B cell (primary cell): ENCODE data around the gene EFHB. TPM values are rescaled to one million over a fixed set of nuclear protein-coding genes. Genes with fewer than 3 reads are reported as not detected.

Experiments used
- ATAC-seq: fragments of 200-7000 bp; cut with Tn5 transposase; one replicate; pipeline ENCODE4 v1.10.0; 2021; ENCODE audit warnings: low read depth, mild to moderate bottlenecking, moderate number of reproducible peaks, moderate library complexity
- CTCF ChIA-PET: fragments of 350-600 bp; sonication (Branson Sonifier 250); formaldehyde crosslinking; loops from one replicate; lab custom pipeline; 2021; ENCODE audit warnings: antibody characterized with exemption, inconsistent platforms; lab: Charles Lee
- POLR2A ChIA-PET: fragments of 350-600 bp; sonication (Branson Sonifier 250); formaldehyde crosslinking; loops from one replicate; lab custom pipeline; 2021; ENCODE audit warnings: antibody characterized with exemption; lab: Charles Lee
- DNase-seq: peaks from one replicate; pipeline ENCODE4 v3.0.0; 2013
- H2AFZ ChIP-seq: 2 replicates; pipeline ENCODE4 v1.6.1; 2012; ENCODE audit warnings: mild to moderate bottlenecking, low read depth, low read length; ENCODE audit not compliant: insufficient read depth, poor library complexity, severe bottlenecking
- H3K27ac ChIP-seq, 2 donors: 1 replicate in 1 of 2; 2 replicates in 1 of 2; pipeline ENCODE4 v1.5.1; 2012 to 2013; ENCODE audit warnings: low read length in 2 of 2, mild to moderate bottlenecking in 2 of 2, moderate library complexity in 1 of 2
- H3K27me3 ChIP-seq, 4 experiments: fragments of 200-600 bp in 1 of 4; sonication (generic) in 1 of 4; replicated peaks in 1 of 4; 1 replicate in 2 of 4; 2 replicates in 2 of 4; pipeline versions ENCODE4 v1.6.1 to v1.7.0; 2013 to 2016; ENCODE audit warnings: low read length in 3 of 4, mild to moderate bottlenecking in 2 of 4, mixed read lengths in 1 of 4, moderate library complexity in 1 of 4; ENCODE audit not compliant: insufficient read depth in 4 of 4, control insufficient read depth in 3 of 4; ENCODE audit errors: control extremely low read depth in 1 of 4
- H3K36me3 ChIP-seq, 2 experiments: replicated peaks in 1 of 2; 1 replicate in 1 of 2; 2 replicates in 1 of 2; pipeline versions ENCODE4 v1.6.1 to v1.7.1; 2013; ENCODE audit warnings: low read length in 1 of 2; ENCODE audit not compliant: insufficient read depth in 2 of 2, control insufficient read depth in 1 of 2; ENCODE audit errors: control extremely low read depth in 1 of 2, extremely low read depth in 1 of 2
- H3K4me1 ChIP-seq, 2 donors: fragments of 200-600 bp in 1 of 2; sonication (generic) in 1 of 2; 1 replicate in 1 of 2; 2 replicates in 1 of 2; pipeline versions ENCODE4 v1.5.1 to v1.6.1; 2013 to 2017; ENCODE audit warnings: low read length in 2 of 2; ENCODE audit not compliant: control insufficient read depth in 2 of 2, insufficient read depth in 2 of 2
- H3K4me2 ChIP-seq: replicated peaks from 2 replicates; pipeline ENCODE3; 2012; ENCODE audit warnings: mild to moderate bottlenecking, low read depth, low read length; ENCODE audit not compliant: poor library complexity, severe bottlenecking
- H3K4me3 ChIP-seq, 5 experiments: fragments of 200-600 bp in 1 of 5; sonication (generic) in 1 of 5; 1 replicate in 3 of 5; 2 replicates in 2 of 5; pipeline versions ENCODE4 v1.5.1 to v1.7.0; 2011 to 2016; ENCODE audit warnings: low read length in 4 of 5, mild to moderate bottlenecking in 4 of 5, low read depth in 2 of 5, control low read depth in 1 of 5, moderate library complexity in 1 of 5; ENCODE audit not compliant: insufficient read depth in 1 of 5; ENCODE audit errors: control extremely low read depth in 1 of 5, extremely low read depth in 1 of 5
- H3K79me2 ChIP-seq: fragments of 200-600 bp; sonication (generic); one replicate; pipeline ENCODE4 v1.6.0; 2016; ENCODE audit warnings: low read length; ENCODE audit not compliant: control insufficient read depth, insufficient read depth
- H3K9ac ChIP-seq: fragments of 200-600 bp; sonication (generic); 2 replicates; pipeline ENCODE4 v1.6.1; 2017; ENCODE audit warnings: mild to moderate bottlenecking, low read length, moderate library complexity
- H3K9me3 ChIP-seq, 3 donors: one replicate each; pipeline versions ENCODE4 v1.6.1 to v1.7.1; 2013; ENCODE audit warnings: low read length in 2 of 3; ENCODE audit not compliant: control insufficient read depth in 2 of 3, insufficient read depth in 1 of 3; ENCODE audit errors: control extremely low read depth in 1 of 3
- H4K20me1 ChIP-seq: 2 replicates; pipeline ENCODE4 v1.6.0; 2012; ENCODE audit warnings: mild to moderate bottlenecking, low read length; ENCODE audit not compliant: insufficient read depth, control insufficient read depth, poor library complexity, severe bottlenecking
- H3K27ac Mint-ChIP-seq: one replicate; pipeline ENCODE4 v1.8.0; 2021; ENCODE audit warnings: mixed read lengths
- H3K27me3 Mint-ChIP-seq: one replicate; pipeline ENCODE4 v1.8.0; 2021; ENCODE audit warnings: mixed read lengths
- H3K4me1 Mint-ChIP-seq: one replicate; pipeline ENCODE4 v1.8.0; 2021; ENCODE audit warnings: mixed read lengths
- H3K4me3 Mint-ChIP-seq: one replicate; pipeline ENCODE4 v1.8.0; 2021; ENCODE audit warnings: mixed read lengths
- H3K9me3 Mint-ChIP-seq: one replicate; pipeline ENCODE4 v1.8.0; 2022; ENCODE audit warnings: mixed read lengths; ENCODE audit not compliant: insufficient read depth
- EZH2 ChIP-seq: IDR thresholded peaks from 2 replicates; pipeline ENCODE4 v1.6.1; 2012; ENCODE audit warnings: borderline replicate concordance, low read depth, mild to moderate bottlenecking, moderate library complexity, low read length; ENCODE audit not compliant: insufficient read depth, poor library complexity, severe bottlenecking
- WGBS: methylation state at CpG from one replicate; pipeline ENCODE4 v1.1.5; 2013; ENCODE audit warnings: missing lambda C conversion rate; ENCODE audit not compliant: insufficient coverage; 5-methylcytosine and 5-hydroxymethylcytosine counted together
- intact Hi-C: fragments of 100-400 bp; cut with micrococcal nuclease; formaldehyde crosslinking; loops from one replicate; pipeline ENCODE4 v1.10.0; 2022
- polyA plus RNA-seq: library from polyadenylated mRNA; depleted of rRNA; stranded (reverse); fragments of >200 nt; gene quantifications from 2 replicates; pipeline ENCODE4 v1.2.3, GENCODE V29; 2012
- total RNA-seq, 2 donors: library from RNA; stranded (reverse); fragments of 120-200 nt in 1 of 2; gene quantifications; 1 replicate in 1 of 2; 2 replicates in 1 of 2; pipeline versions ENCODE4 v1.2.3 to v1.2.4, GENCODE V29; 2013 to 2022
- TF ChIP-seq, protein P1 (sequence below): fragments of 200-600 bp; IDR thresholded peaks from one replicate; pipeline ENCODE4 v1.8.0; 2022; ENCODE audit warnings: antibody characterized with exemption, mild to moderate bottlenecking

The EFHB gene
- total and polyA plus RNA-seq, 2 donors (not counting 1 experiment from before 2014, with no cell fraction given) = 0.74 to 1.3 TPM

DNA sequence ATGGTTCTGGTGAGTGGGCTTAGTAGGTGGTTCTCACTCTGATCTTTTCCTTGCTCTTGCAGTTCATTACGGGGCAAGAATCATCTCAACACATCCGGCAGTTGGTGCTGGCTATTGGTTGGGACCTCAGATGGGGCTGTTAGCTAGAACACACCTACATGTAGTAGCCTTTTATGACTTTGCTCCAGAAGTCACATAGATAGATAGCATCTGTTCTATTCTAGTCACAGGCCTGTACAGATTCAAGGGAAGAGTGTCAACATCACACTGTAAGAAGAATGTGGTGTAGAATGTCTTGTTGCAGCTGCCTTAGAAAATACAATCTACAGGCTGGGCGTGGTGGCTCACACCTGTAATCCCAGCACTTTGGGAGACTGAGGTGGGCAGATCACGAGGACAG, 27.9 kb upstream of the EFHB start:
- H2AFZ ChIP-seq = no peak overlapping the region
- no peak overlapping the region for H3K27ac ChIP-seq
- intact Hi-C loops = no loop called here
- H3K79me2 ChIP-seq = peaks cover 91% of the 10 kb centered on the region
- no peak overlapping the region for H3K4me3 ChIP-seq
- CTCF ChIA-PET = no interaction called here
- H3K27me3 ChIP-seq = no peaks in the 10 kb centered on the region
- no peak overlapping the region for H3K4me2 ChIP-seq
- no peaks in the 10 kb centered on the region for H3K4me1 ChIP-seq
- POLR2A ChIA-PET = no interaction called here
- Mint-ChIP-seq H3K27ac (no peak overlapping the region), H3K9me3 (no peaks in the 10 kb centered on the region), H3K4me3 (no peak overlapping the region), H3K27me3 (no peaks in the 10 kb centered on the region), H3K4me1 (peaks cover 44% of the 10 kb centered on the region)
- WGBS = 100% methylated on average over 1 of the region's 4 CpGs
- H3K9ac ChIP-seq = no peak overlapping the region
- ATAC-seq (no peak), DNase-seq (no peak)
- TF ChIP-seq, protein P1, sequence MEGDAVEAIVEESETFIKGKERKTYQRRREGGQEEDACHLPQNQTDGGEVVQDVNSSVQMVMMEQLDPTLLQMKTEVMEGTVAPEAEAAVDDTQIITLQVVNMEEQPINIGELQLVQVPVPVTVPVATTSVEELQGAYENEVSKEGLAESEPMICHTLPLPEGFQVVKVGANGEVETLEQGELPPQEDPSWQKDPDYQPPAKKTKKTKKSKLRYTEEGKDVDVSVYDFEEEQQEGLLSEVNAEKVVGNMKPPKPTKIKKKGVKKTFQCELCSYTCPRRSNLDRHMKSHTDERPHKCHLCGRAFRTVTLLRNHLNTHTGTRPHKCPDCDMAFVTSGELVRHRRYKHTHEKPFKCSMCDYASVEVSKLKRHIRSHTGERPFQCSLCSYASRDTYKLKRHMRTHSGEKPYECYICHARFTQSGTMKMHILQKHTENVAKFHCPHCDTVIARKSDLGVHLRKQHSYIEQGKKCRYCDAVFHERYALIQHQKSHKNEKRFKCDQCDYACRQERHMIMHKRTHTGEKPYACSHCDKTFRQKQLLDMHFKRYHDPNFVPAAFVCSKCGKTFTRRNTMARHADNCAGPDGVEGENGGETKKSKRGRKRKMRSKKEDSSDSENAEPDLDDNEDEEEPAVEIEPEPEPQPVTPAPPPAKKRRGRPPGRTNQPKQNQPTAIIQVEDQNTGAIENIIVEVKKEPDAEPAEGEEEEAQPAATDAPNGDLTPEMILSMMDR = no peak
- TF ChIP-seq EZH2 = no peak
- peaks cover 0 to 4% (median 0%) of the 10 kb centered on the region in 3 donors for H3K9me3 ChIP-seq
- H3K36me3 ChIP-seq = peaks cover 4 to 15% of the 10 kb centered on the region in 2 experiments
- peaks cover 75% of the 10 kb centered on the region for H4K20me1 ChIP-seq

DNA sequence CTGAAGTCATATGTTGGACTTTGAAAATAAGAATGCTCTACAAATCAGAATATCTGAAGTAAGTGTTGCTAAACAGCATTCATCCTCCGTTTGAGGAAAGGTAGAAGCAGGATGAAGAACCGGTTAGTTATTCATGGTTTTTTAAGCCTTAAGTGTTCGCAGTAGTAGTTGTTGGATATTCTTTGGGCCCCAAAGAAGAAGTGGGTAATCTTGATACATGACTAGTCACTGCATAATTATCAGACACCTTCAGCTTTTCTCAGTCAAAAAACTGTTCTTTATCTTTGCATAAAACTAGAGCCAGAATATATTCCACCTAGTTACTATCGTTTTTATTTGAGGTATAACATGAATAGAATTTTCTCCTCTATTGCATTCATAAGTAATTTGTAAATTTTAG, 26.7 kb upstream of the EFHB start:
- Histone ChIP-seq H3K9ac (no peak overlapping the region), H3K27ac (no peak overlapping the region), H3K79me2 (peaks cover 91% of the 10 kb centered on the region), H4K20me1 (peaks cover 73% of the 10 kb centered on the region), H3K4me1 (no peaks in the 10 kb centered on the region), H3K36me3 (peaks cover 4 to 19% of the 10 kb centered on the region in 2 experiments), H2AFZ (no peak overlapping the region), H3K27me3 (no peaks in the 10 kb centered on the region), H3K4me2 (no peak overlapping the region), H3K4me3 (no peak overlapping the region), H3K9me3 (peaks cover 0 to 2% (median 0%) of the 10 kb centered on the region in 3 donors)
- no peaks in the 10 kb centered on the region for H3K27me3 Mint-ChIP-seq
- H3K27ac Mint-ChIP-seq = no peak overlapping the region
- ATAC-seq (no peak), DNase-seq (no peak)
- H3K4me3 Mint-ChIP-seq = no peak overlapping the region
- ChIA-PET CTCF (no interaction called here), POLR2A (no interaction called here)
- WGBS = 78% methylated on average over 2 of the region's 4 CpGs
- no peak for TF ChIP-seq EZH2
- TF ChIP-seq, protein P1 = no peak
- H3K4me1 Mint-ChIP-seq = peaks cover 37% of the 10 kb centered on the region
- intact Hi-C loops = no loop called here
- H3K9me3 Mint-ChIP-seq = no peaks in the 10 kb centered on the region
